SH-SY5Y (cell line): ENCODE measurements around the gene TMEM202.

Experiments used
- GATA2 ChIP-seq: IDR thresholded peaks from 2 replicates; pipeline ENCODE4 v1.6.1; 2011; ENCODE audit warnings: mild to moderate bottlenecking, low read depth, low read length
- GATA3 ChIP-seq: IDR thresholded peaks from 2 replicates; pipeline ENCODE4 v1.6.1; 2011; ENCODE audit warnings: low read depth, mild to moderate bottlenecking, low read length, moderate library complexity

GRCh38 chr15:72372361-72372760 is 25.7 kb upstream of the TMEM202 start:
- TF ChIP-seq GATA2 = no peak
- TF ChIP-seq GATA3 = no peak
